ENCODE measurements around the gene PLXNA4.
"Not testable (repeated sequence)": the region's sequence is repeated elsewhere in the genome, so short reads cannot be mapped to it uniquely, and the experiment has no call there.

Gene PLXNA4

GRCh38 chr7:132575982-132576720 lies at the start of gene PLXNA4:
Gene PLXNA4 (minus strand): TSS chr7:132576470. CDS start chr7:132508693, 67,777 bp downstream.
- DNase-seq = no peak

GRCh38 chr7:132625651-132626050 lies 49.4 kb upstream of the PLXNA4 start:
- DNase-seq = no peak

- DNase-seq = no peak
Observed at GRCh38 chr7:132622081-132622480, 45.8 kb upstream of the PLXNA4 start.

- no peak for DNase-seq
Observed at GRCh38 chr7:132619967-132620366, 43.7 kb upstream of the PLXNA4 start.

- DNase-seq = no peak
Observed at GRCh38 chr7:132618956-132619305, 42.7 kb upstream of the PLXNA4 start.

- DNase-seq = no peak
Observed at GRCh38 chr7:132618271-132618955, 42.1 kb upstream of the PLXNA4 start.

GRCh38 chr7:132614428-132615318 lies 38.4 kb upstream of the PLXNA4 start:
- DNase-seq = peak; percentile 7

GRCh38 chr7:132613737-132614136 lies 37.5 kb upstream of the PLXNA4 start:
- no peak for DNase-seq

- no peak for DNase-seq
Observed at GRCh38 chr7:132610995-132611394, 34.7 kb upstream of the PLXNA4 start.

GRCh38 chr7:132609906-132610520 lies 33.7 kb upstream of the PLXNA4 start:
- no peak for DNase-seq

- no peak for DNase-seq
Observed at GRCh38 chr7:132609222-132609621, 33.0 kb upstream of the PLXNA4 start.

- DNase-seq = no peak
Observed at GRCh38 chr7:132608523-132608922, 32.3 kb upstream of the PLXNA4 start.

GRCh38 chr7:132607656-132608055 lies 31.4 kb upstream of the PLXNA4 start:
- no peak for DNase-seq

- no peak for DNase-seq
Observed at GRCh38 chr7:132604121-132604520, 27.9 kb upstream of the PLXNA4 start.

GRCh38 chr7:132603220-132603833 lies 27.1 kb upstream of the PLXNA4 start:
- no peak for DNase-seq

GRCh38 chr7:132601783-132602182 lies 25.5 kb upstream of the PLXNA4 start:
- no peak for DNase-seq

GRCh38 chr7:132596588-132596987 lies 20.3 kb upstream of the PLXNA4 start:
- DNase-seq = no peak

- DNase-seq = not testable (repeated sequence)
Observed at GRCh38 chr7:132594741-132595140, 18.5 kb upstream of the PLXNA4 start.

GRCh38 chr7:132592936-132593335 lies 16.7 kb upstream of the PLXNA4 start:
- no peak for DNase-seq

- no peak for DNase-seq
Observed at GRCh38 chr7:132592231-132592920, 16.1 kb upstream of the PLXNA4 start.

GRCh38 chr7:132590162-132590561 lies 13.9 kb upstream of the PLXNA4 start:
- DNase-seq = no peak

- DNase-seq = no peak
Observed at GRCh38 chr7:132588596-132588995, 12.3 kb upstream of the PLXNA4 start.

All from OCI-M1 (cell line).